GM19397 (cell line): Measurements from ENCODE around the gene PAIP1.
A peak's percentile ranks its signal among the peaks of the same experiment; 100 is the strongest.
"Not testable (repeated sequence)": the region's sequence is repeated elsewhere in the genome, so short reads cannot be mapped to it uniquely, and the experiment has no call there.

ENCODE experiments used
- ATAC-seq: cut with Tn5 transposase; IDR thresholded peaks from one replicate; pipeline ENCODE4 v1.9.1; 2021; ENCODE audit warnings: mild to moderate bottlenecking, moderate library complexity; ENCODE audit not compliant: unreplicated experiment

PAIP1 gene

GRCh38 chr5:43523662-43524072 is 33.2 kb downstream of the PAIP1 start:
- ATAC-seq = no peak

GRCh38 chr5:43520615-43521014 is 36.3 kb downstream of the PAIP1 start:
- no peak for ATAC-seq

- ATAC-seq = no peak
Measured at GRCh38 chr5:43515678-43516048, 41.2 kb downstream of the PAIP1 start.

GRCh38 chr5:43514816-43515677 is 41.8 kb downstream of the PAIP1 start, which contains the start of gene C5orf34:
Gene C5orf34, minus strand, starts transcription at chr5:43515148. Its CDS starts 5,809 bp downstream, at chr5:43509339.
- peak; percentile 100 for ATAC-seq

GRCh38 chr5:43514471-43514815 is 42.4 kb downstream of the PAIP1 start:
- ATAC-seq = peak; percentile 15

GRCh38 chr5:43514025-43514424 is 42.9 kb downstream of the PAIP1 start:
- ATAC-seq = no peak

GRCh38 chr5:43511062-43511461 is 45.8 kb downstream of the PAIP1 start:
- ATAC-seq = not testable (repeated sequence)

- ATAC-seq = no peak
Measured at GRCh38 chr5:43498581-43498980, 58.3 kb downstream of the PAIP1 start.

DNA sequence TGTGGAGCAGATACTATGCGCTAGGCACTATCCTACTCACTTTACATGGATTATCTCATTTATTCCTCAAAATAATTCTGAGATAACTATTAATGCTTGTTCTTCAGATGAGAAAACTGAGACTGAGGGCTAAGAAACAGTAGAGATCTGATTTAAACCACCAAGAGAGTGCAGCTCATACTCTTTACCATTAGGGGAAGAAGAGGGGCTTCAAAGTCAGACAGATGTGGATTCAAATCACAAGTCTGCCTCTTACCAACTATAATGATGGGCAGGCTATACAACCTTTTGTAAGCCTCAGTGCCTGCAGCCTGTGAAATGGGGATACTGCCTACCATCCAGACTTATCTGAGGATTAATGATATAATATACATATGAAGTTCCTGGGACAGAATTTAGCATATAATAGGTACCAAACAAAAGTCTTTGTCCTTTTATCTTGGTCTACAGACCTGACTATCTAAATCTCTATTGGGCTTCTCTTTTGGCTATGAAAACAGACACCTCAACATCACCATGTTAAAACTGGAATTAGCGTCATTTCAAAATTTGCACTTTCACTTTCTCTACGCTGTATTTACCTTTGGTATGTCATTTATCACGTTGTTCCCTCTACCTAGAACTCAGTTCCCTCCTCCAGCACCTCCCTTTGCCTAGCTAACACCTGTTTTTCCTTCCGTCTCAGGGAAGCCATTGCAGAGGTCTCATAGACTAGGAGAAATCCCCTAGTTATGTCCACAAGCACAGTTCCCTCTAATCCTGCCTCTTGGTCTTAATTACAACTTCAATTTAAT is 59.4 kb downstream of the PAIP1 start:
- ATAC-seq = no peak

- ATAC-seq = no peak
Measured at GRCh38 chr5:43491326-43491725, 65.6 kb downstream of the PAIP1 start.

GRCh38 chr5:43486353-43486752 is 70.5 kb downstream of the PAIP1 start:
- ATAC-seq = no peak

GRCh38 chr5:43485406-43485805 is 71.5 kb downstream of the PAIP1 start:
- ATAC-seq = no peak

GRCh38 chr5:43484106-43484849 is 72.6 kb downstream of the PAIP1 start:
- peak; percentile 63 for ATAC-seq

- peak; percentile 94 for ATAC-seq
Measured at GRCh38 chr5:43483298-43484105, 73.4 kb downstream of the PAIP1 start, which contains the start of gene TMEM267. Gene TMEM267, minus strand, starts transcription at chr5:43483865. Its CDS starts 29,896 bp downstream, at chr5:43453969.

GRCh38 chr5:43482490-43483297 is 74.2 kb downstream of the PAIP1 start:
- ATAC-seq = no peak
